ENCODE data around the gene CRACR2B. TPM values are rescaled to one million over a fixed set of nuclear protein-coding genes. Genes with fewer than 3 reads are reported as not detected.
A peak's percentile ranks its signal among the peaks of the same experiment; 100 is the strongest.

Gene CRACR2B
- total RNA-seq, 1 experiment from 2014 or later = 5.0 TPM

DNA sequence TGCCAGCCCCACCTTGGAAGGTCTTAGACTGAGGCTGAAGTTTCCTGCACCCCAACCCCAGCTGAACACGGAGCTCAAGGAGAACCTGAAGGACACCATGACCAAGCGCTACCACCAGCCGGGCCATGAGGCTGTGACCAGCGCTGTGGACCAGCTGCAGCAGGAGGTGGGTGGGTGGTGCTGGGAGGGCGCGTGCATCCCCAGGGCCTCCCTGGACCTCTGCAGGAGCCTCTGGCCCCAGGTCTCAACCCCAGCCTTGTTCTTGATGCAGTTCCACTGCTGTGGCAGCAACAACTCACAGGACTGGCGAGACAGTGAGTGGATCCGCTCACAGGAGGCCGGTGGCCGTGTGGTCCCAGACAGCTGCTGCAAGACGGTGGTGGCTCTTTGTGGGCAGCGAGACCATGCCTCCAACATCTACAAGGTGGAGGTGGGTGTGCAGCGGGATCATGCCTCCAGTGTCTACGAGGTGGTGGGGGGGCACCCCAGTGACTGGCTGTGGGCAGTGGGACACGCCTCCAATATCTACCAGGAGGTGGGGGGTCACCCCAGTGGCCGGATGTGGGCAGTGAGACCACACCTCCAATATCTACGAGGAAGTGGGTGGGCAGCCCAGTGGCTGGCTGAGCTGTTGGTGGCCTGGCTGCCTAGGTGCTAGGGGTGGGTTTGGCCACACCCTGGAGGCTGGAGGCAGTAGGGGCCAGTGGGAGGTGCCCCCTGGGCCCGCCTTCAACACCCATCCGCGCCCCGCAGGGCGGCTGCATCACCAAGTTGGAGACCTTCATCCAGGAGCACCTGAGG is 9.7 kb downstream of the CRACR2B start:
- no peak for DNase-seq (ENCODE audit: extremely low read depth, low read depth)

DNA sequence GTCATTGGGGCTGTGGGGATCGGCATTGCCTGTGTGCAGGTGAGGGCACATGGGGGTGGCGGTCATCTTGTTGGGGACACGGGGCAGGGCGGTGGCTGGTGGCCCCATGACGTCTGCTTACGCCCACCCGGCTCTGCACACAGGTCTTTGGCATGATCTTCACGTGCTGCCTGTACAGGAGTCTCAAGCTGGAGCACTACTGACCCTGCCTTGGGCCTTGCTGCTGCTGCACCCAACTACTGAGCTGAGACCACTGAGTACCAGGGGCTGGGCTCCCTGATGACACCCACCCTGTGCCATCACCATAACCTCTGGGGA is 10.2 kb downstream of the CRACR2B start:
- DNase-seq (ENCODE audit: extremely low read depth, low read depth) = no peak

DNA sequence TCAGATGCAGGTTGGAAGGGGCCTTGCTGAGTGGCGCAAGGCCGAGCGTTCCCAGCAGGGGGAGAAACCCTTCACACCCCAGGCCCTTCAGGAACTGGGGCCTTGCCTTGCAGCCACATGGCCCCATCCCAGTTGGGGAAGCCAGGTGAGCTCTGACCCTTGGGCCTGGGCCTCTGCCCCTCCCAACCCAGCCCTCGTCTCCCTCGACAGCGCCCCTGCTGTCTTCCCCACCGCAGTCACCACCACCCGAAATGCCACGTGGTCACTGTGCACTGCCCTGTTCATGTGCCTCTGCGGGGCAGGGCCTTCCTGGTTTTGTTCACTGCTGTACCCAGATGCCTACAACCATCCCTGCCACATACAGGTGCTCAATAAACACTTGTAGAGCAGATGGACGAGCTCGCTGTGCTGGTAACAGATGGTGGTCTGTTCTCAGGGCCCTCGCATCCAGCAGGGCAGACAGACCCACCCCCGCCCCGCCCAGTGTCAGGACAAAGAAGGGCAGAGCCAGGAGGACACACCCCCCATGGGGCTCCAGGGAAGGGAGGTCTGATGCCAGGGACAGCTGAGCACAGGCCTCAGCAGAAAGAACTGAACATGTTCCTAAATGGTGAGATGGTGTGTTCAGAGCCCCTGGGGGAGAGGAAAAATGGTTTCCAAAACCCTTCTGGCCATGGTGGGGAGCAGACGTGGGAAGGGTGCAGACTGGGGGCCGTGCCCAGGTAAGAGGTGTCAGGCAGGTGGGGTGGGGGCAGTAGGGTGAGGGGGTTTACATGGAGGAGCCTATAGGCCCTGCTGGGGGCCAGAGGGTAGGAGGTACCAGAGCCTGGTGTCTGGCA is 10.9 kb downstream of the CRACR2B start:
- no peak for DNase-seq (ENCODE audit: extremely low read depth, low read depth)

DNA sequence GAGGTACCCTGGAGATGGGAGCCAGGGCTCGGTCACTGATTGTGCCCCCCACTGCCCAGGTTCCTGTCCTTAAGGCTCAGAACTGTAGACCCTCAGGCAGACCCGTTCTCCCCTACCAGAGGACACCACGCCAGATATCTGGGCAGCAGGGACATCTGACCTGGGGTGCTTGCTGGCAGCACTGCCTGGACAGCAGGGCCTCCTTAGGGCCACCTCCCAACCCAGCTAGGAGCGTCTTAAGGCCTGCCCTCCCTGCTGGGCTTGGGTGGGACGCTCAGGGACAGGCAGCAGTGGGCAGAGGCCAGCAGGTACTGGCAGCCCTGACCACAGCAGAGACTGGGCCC is 11.5 kb downstream of the CRACR2B start:
- DNase-seq (ENCODE audit: extremely low read depth, low read depth) = no peak

DNA sequence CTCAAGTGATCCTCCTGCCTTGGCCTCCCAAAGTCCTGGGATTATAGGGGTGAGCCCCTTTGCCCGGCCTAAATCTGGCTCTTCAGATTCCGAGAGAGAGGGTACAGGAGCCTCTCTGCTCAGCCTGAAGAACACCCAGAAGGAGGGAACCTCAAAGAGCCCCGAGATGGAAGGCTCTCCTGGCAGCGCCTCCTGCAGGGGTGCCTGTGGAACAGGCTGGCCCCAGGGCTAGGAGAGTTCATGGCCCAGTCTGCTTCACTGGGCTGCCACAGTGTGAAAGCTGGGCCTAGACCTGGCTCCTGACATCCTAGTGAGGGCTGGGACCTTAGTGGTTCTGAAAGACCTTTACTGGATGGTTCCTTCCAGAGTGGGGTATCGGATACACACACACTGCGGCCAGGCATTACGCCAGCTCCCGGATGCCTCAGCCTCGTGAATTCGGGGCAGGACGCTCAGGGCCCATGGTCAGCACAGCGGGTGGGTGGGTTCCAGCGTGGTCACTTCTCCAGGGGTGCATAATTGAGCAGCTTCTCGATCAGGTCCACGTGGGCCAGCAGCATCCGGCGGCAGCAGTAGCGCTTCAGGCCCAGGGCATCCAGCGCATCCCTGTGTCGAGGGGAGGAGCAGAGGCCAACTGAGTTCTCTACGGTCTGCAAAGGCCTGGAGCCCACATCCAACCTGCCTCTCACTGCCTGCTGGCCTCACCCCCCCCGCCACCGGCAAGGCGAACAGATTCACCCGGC is 12.3 kb downstream of the CRACR2B start:
- no peak for DNase-seq (ENCODE audit: extremely low read depth, low read depth)

DNA sequence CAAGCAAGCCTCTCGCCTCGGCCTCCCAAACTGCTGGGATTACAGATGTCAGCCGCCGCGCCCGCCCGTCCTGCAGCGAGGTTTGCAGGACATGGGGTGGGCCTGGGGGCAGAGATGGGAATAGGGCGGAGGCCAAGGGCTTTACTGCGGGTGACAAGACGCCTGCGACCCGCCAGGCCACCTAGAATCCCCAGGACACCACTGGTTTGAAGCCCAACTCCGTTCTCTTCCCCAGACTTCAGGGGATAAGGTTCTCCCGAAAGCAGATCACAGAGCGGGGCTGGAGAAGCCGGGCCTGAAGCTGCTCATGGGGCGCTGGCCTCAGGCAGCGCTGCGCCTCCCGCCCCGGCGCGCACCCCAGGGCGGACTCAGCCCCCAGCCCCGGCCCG is 14.3 kb downstream of the CRACR2B start:
- no peak for DNase-seq (ENCODE audit: extremely low read depth, low read depth)

DNA sequence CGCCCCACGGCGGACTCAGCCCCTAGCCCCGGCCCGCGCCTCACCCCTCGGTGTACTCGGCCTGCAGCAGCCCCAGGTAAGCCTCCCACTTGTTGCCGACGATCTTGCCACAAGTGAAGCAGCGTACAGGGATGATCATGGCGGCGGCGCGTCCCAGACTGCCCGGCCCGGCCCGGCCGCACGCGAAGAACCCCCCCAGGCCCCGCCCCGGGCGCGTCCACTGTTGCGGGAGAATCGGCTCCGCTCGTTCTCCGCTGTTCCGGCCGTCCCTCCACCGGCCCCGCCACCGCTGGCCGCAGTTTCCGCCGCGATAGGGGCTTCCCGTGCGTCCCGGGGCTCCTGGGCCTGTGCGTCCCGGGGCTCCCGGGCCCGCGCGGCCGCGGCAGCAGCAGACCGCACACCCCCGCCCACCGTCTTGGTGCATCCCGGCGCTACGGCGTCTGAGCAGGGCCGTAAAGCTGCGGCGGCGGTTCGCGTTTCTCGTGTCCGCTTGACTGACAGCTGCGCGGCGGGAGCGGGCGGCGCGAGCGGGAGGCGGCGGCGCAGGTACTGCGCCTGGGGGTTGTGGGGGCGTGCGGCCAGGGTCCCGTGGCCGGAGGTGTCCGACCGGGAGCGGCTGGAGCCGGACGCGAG is 14.8 kb downstream of the CRACR2B start, which contains the start of the genes POLR2L and TSPAN4:
TSS of gene POLR2L (minus strand) at position 160 of the 633 bp plus-strand sequence. CDS start at position 139, 21 bp downstream.
TSS of gene TSPAN4 (plus strand) at position 483 of the 633 bp plus-strand sequence. CDS start 7,453 bp downstream, outside the sequence.
- DNase-seq (ENCODE audit: extremely low read depth, low read depth) = peak; percentile 78

DNA sequence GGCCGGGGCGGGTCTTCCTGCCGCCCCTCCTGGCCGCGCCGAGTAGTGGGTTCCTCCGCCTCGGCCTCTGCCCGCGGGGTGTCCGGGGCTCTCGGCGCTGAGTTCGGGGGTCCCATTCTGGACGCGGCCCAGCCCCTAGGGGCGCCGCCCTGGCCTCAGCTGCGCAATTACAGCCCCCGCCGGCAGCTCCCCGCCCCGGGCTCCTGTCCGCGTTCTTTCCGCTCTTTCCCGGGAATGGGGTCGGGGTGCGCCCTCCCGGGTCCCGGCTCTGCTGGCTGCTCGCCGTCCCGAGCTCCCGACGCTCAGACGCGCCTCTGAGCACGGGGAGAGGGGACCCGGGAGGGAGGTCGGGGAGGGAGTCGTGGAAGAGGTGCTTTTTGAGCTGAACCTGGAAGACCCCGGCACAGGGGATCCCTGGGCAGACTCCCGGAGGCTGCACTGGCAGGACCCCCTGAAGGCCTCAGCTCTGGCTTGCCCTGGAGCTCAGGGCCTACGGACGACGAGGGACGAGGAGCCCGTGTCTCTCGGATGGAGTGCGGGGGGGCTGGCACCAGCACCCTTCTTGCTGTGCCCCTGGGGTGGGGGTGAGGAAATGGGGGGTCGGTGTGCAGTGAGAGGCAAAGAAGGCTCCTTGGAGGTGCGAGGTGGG is 15.5 kb downstream of the CRACR2B start:
- no peak for DNase-seq (ENCODE audit: extremely low read depth, low read depth)

DNA sequence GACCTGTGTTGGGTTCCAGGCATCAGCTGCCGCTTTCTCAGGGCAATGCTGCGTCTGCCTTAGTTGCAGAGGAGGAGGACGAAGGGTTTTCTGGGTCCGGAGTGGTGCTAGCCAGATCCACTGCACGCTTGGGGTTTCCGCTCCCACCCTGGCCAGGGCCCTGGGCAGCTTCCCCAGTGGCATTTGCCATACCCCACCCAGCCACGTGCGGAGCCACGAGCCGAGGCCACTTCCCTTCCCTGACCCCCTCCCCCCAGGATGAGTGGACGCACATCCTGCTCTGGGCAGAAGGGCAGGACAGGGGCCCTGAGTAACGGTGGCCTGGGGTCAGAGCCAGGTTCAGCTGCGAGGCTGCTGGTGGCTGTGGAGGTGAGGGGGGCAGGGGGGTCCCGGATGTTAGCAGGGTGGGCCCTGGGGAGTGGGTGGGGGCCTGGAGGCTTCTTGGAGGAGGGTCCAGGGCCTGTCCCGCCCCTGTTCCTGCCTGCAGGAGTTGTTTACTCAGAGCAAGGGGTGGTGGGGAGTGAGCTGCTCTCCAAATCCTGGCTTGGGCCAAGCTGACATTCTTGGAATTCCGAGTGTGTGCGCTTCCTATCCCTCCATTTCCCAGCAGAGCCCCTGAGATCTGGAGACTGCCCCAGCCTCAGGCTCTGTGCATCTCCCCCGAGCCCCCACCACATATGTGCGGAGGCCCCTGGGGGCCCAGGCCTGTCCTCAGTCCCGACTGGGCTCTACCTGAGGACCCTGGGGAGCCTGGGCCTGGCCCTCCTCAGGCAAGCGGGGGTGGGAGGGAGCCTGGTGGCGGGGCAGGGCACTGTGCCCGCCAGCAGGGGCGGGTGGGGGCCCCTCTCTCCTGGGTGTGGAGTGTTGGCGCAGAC is 16.3 kb downstream of the CRACR2B start:
- DNase-seq (ENCODE audit: extremely low read depth, low read depth) = peak; percentile 81

DNA sequence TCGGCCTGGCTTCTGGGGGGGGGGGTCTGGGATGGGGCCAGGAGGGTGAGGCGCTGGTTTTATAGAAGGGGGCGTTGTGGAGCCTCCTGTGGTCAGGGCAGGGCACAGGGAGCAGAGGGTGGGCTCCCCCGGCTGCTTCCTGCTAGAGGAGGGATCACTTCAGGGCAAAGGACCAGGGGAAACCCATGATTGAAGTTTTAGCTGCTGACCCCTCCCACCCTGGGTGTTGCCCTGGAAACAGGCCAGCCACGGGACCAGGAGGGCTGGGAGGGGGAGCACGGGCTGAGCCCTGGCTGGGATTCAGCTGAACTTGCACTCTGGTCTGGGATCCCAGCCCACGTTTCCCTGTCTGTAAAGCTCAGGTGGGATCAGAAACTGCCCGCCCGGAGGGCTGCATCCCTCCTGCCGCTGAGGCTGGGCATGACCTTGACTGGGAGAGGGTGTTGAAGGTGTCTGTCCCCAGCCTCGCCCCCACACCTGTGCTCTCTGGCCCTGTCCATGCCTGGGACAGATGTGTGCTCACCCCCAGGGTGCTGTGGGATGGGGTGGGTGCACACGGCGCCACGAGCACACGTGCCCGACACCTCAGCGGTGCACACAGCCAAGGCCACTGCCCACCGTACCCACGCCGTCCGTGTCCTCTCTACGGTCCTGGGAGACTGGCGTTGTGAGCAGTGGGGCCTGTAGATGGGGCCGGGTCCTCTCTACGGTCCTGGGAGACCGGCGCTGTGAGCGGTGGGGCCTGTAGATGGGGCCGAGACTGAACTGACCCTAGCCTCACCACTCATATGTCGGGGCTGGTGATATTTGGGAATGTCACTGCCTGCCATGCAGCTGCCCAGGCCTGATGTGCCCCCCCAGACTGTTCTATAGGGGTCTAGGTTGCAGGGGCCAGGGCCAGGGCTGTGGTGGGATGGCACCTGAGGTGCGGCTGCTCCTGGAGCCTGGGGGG is 17.2 kb downstream of the CRACR2B start:
- peak; percentile 61 for DNase-seq (ENCODE audit: extremely low read depth, low read depth)

DNA sequence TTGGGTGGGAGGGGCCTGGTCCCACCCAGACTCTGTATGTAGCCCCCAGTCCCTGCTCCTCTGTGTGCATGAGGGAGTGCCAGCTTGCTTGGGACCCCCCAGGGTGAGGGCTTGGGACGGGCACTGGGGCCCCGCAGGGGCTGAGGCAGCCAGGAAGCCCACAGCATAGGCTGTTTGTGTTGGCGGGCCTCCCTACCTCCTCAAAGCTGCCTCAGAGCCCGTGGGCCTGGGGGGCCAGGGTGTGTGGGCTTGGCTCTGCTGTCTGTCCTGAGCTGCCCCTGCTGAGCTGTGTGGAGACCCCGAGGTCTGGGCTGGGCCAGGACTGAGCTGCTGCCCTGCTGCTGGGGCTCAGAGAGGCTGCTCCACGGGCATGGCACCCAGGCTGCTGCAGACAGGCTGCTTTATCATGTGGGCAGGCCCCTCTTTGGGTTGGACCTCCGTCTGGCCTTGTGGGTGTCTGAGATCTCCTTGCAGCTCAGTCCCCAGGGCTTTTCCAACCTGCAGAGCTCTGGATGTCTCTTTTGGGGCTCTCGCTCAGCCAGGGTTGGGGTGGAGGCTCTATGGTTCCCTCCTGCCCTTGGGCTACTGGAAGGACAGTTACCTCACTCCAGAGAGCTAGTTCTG is 18.3 kb downstream of the CRACR2B start:
- DNase-seq (ENCODE audit: extremely low read depth, low read depth) = no peak

DNA sequence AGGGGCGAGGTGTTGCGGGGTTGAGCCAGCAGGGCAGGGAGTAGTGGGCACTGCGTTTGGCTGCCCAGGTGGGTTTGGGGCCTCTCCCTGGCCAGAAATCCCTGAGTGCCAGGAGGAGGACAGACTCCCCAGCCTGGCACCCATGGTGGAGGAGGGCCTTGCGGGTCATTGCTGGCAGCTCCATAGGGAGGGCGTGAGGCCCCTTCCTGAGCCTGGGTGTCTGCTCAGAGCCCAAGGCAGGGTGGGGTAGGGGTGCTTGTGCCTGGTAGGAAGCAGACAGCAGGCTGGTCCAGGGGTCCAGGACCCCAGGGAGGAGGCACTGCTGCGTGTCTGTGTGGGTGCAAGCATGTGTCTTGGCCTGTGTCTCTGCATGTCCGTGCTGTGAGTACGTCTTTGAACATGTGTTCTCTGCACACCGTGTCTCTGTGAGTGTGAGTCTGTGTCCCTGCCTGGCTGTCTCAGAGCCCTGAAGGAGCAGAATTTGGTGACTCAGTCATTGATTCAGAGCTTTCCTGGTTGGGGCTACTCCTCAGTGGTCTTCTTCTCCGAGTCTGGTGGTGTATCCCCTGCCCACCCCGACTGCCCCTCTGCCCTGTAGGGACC is 18.9 kb downstream of the CRACR2B start:
- no peak for DNase-seq (ENCODE audit: extremely low read depth, low read depth)

DNA sequence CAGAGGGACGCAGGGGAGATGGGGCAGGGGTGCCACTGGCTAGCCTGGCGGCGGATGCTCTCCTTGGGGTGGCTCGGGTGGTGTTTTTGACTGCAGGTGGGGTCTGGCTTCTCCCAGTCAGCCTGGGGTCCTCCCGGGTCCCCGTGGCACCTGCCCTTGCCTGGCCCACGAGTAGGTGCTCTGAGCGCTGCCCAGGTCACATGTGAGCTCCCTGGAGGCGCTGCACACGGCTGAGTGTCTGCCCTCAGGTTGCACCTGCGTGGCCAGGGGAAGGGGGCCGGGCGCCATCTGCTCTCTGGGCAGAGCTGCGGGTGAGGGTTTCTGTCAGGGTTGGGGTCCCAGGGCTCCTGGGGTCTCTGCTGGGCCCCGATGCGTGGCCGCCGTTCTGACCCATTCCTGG is 20.2 kb downstream of the CRACR2B start:
- DNase-seq (ENCODE audit: extremely low read depth, low read depth) = no peak

DNA sequence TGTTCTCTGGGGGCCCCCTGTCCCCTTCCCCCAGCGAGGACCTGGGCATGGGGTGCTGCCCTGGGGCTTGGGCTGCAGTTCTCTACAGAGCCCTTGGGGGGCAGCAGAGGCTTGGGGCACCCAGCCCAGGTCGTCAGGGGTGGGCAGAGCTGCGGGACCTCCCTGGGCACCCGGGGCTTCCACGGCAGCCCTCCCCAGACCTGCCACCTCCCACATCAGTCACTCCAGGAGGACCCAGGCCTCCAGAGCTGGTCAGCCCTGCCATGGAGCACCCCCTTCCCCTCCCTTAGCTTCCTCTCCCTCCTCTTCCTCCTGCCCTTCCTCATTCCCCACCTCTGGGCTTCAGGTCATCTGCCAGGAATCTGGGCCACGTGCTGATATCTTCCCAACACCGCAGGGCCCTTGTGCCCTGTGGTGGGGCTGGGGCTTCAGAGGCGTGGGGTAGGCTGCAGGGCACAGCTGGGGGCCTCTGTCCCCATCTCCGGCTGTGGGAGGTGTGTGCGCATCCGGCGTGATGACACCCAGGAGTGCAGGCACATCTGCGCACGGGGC is 20.7 kb downstream of the CRACR2B start:
- DNase-seq (ENCODE audit: extremely low read depth, low read depth) = no peak

DNA sequence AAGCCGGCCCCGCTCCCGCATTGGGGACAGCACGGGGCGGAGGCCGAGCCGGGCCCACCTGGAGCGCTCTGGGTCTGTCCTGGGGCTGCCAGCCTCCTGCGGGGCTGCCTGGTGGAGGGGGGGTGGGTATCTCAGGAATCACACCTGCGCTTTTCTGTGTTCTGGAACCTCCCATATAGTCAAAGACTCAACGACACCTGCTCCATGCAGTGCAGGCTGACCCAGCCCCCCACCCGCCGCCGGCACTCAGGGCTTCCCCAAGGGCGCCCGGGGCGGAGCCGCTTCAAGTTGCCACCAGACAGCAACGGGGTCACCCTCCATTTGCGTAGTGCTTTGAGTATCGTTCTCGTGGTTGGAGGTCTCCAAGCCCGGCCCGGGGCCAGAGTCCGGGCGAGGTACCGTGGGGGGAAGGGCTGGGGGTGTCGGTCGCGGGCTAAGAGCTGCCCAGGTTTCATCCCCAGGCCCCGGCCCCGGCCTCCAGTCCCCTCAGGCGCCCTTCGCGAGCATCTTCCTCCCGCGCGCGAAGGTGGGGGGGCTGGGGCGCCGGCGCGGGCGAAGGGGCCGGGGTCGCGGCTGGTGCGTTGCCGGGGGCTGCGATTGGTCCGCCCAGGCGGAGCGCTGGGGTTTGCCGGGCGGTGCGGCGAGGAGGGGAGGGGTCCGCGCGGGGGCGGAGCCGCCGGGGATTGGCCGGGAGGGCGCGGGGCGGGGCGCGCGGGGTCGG is 21.5 kb downstream of the CRACR2B start:
- DNase-seq (ENCODE audit: extremely low read depth, low read depth) = no peak
